ENCODE measurements around the gene APOC3.
"Not testable (repeated sequence)": the region's sequence is repeated elsewhere in the genome, so short reads cannot be mapped to it uniquely, and the experiment has no call there.

The APOC3 gene

DNA sequence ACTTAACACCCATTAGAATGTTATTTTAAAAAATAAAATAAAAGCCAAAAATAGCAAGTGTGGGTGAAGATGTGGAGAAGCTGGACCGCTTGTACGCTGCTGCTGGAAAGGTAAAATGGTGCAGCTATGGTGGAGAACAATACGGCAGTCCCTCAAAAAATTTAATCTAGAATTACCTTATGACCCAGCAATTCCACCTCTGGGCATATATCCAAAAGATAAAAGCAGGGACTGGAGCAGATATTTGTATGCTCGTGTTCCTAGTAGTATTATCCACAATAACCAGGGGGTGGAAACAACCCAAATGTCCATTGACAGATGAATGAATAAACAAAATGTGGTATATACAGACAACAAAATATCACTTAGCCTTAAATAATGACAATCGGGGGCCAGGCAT, 31.9 kb upstream of the APOC3 start:
- H3K36me3 ChIP-seq = no peaks in the 10 kb centered on the region
- TF ChIP-seq, protein P1, sequence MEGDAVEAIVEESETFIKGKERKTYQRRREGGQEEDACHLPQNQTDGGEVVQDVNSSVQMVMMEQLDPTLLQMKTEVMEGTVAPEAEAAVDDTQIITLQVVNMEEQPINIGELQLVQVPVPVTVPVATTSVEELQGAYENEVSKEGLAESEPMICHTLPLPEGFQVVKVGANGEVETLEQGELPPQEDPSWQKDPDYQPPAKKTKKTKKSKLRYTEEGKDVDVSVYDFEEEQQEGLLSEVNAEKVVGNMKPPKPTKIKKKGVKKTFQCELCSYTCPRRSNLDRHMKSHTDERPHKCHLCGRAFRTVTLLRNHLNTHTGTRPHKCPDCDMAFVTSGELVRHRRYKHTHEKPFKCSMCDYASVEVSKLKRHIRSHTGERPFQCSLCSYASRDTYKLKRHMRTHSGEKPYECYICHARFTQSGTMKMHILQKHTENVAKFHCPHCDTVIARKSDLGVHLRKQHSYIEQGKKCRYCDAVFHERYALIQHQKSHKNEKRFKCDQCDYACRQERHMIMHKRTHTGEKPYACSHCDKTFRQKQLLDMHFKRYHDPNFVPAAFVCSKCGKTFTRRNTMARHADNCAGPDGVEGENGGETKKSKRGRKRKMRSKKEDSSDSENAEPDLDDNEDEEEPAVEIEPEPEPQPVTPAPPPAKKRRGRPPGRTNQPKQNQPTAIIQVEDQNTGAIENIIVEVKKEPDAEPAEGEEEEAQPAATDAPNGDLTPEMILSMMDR (IDR thresholded peaks at IDR 0.05; ENCODE audit: low read depth, low read length) = no peak
- no peak overlapping the region for H3K4me3 ChIP-seq (ENCODE audit: low read depth, low read length)
- H3K4me1 ChIP-seq = peaks cover 3% of the 10 kb centered on the region; the same call in 1 of the 2 replicates
- DNase-seq = no peak
- H3K9me3 ChIP-seq = no peaks in the 10 kb centered on the region
- no peaks in the 10 kb centered on the region for H3K27me3 ChIP-seq

GRCh38 chr11:116798368-116798767, 31.3 kb upstream of the APOC3 start:
- DNase-seq = no peak
- no peaks in the 10 kb centered on the region for H3K36me3 ChIP-seq
- H3K4me3 ChIP-seq (ENCODE audit: low read depth, low read length) = no peak overlapping the region
- no peaks in the 10 kb centered on the region for H3K27me3 ChIP-seq
- TF ChIP-seq, protein P1 (IDR thresholded peaks at IDR 0.05; ENCODE audit: low read depth, low read length) = no peak
- H3K9me3 ChIP-seq = no peaks in the 10 kb centered on the region
- peaks cover 3% of the 10 kb centered on the region; the same call in 1 of the 2 replicates for H3K4me1 ChIP-seq

DNA sequence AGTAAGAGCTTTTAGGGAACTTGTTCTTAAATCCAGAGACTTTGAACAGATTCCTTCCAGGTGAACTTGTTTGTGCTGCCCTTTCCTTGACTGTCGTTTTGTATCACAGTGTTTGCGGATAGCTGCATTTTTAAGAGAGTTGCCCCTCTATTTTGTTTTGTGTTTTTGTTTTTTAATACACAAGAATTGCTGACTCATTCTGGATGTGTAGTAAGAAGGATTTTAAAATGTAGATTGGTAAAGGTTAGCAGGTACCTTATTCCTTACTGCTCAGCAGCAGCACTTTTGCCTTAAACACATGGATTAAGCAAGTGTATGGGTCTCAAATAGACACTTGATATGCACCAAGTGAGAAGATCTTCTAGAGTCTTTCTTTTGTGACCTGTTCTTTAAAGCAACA, 29.1 kb upstream of the APOC3 start:
- no peak overlapping the region for H3K4me3 ChIP-seq (ENCODE audit: low read depth, low read length)
- TF ChIP-seq, protein P1 (IDR thresholded peaks at IDR 0.05; ENCODE audit: low read depth, low read length) = no peak
- no peaks in the 10 kb centered on the region for H3K36me3 ChIP-seq
- peaks cover 3% of the 10 kb centered on the region; the same call in 1 of the 2 replicates for H3K4me1 ChIP-seq
- H3K27me3 ChIP-seq = no peaks in the 10 kb centered on the region
- H3K9me3 ChIP-seq = no peaks in the 10 kb centered on the region
- no peak for DNase-seq

- not testable (repeated sequence) for H3K4me1 ChIP-seq; H3K4me3 ChIP-seq (ENCODE audit: low read depth, low read length); H3K9me3 ChIP-seq; H3K36me3 ChIP-seq; H3K27me3 ChIP-seq; DNase-seq
These were observed 28.0 kb upstream of the APOC3 start for GRCh38 chr11:116801662-116802061.

- Histone ChIP-seq H3K27me3 (no peaks in the 10 kb centered on the region), H3K4me3 (ENCODE audit: low read depth, low read length) (no peak overlapping the region), H3K36me3 (no peaks in the 10 kb centered on the region), H3K4me1 (no peaks in the 10 kb centered on the region), H3K9me3 (no peaks in the 10 kb centered on the region)
- TF ChIP-seq, protein P1 (IDR thresholded peaks at IDR 0.05; ENCODE audit: low read depth, low read length) = no peak
- DNase-seq = no peak
These were observed 25.7 kb upstream of the APOC3 start for GRCh38 chr11:116804001-116804400.

DNA sequence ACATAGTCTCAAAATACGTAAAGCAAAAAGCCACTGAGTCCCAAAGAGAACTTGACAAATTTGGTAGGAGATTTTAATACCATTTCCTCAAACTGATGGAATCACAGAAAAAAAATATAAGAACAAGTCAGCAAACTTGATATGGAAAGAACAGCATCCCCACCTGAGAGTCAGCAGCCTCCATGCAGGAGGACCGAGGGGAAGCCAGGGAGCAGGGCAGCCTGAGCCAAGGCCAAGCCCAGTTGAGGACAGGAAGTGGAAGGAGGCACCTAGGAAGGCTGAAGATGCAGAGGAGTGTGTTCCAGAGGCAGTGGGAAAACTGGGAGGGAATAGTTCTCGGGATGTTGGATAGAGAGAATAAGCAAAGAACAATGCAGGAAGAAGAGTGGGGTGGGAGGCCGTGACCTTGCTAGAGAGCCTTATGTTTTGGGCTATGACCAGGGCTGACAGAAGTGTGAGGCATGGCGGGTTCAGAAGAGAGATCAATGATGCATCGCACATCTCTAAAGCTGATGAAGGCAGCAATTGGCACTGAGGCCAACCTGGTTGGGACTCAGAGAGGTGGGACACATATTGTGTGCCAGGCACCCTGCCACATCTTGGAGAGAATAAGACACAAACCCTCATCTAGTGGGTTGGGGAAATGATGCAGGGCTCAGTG, 22.0 kb upstream of the APOC3 start:
- Histone ChIP-seq H3K9me3 (no peaks in the 10 kb centered on the region), H3K36me3 (no peaks in the 10 kb centered on the region), H3K27me3 (no peaks in the 10 kb centered on the region), H3K4me1 (no peaks in the 10 kb centered on the region), H3K4me3 (ENCODE audit: low read depth, low read length) (no peak overlapping the region)
- no peak for DNase-seq
- TF ChIP-seq, protein P1 (IDR thresholded peaks at IDR 0.05; ENCODE audit: low read depth, low read length) = no peak

Measured in BE2C (cell line).